HG02852 (cell line): Measurements from ENCODE around the gene CNTN5.
"Not testable (repeated sequence)": the region's sequence is repeated elsewhere in the genome, so short reads cannot be mapped to it uniquely, and the experiment has no call there.

Source experiments
- ATAC-seq: cut with Tn5 transposase; IDR thresholded peaks from one replicate; pipeline ENCODE4 v1.9.1; 2021; ENCODE audit warnings: mild to moderate bottlenecking, moderate library complexity; ENCODE audit not compliant: unreplicated experiment

The CNTN5 gene

GRCh38 chr11:100273066-100273815 lies 1252.5 kb downstream of the CNTN5 start:
- ATAC-seq, result no peak

- ATAC-seq, result not testable (repeated sequence)
These were observed 1253.7 kb downstream of the CNTN5 start for GRCh38 chr11:100274466-100274865.

GRCh38 chr11:100294748-100295147 lies 1274.0 kb downstream of the CNTN5 start:
- ATAC-seq, result no peak

GRCh38 chr11:100296051-100296679 lies 1275.4 kb downstream of the CNTN5 start:
- ATAC-seq, result no peak

GRCh38 chr11:100297516-100297915 lies 1276.8 kb downstream of the CNTN5 start:
- ATAC-seq, result no peak

GRCh38 chr11:100302824-100303223 lies 1282.1 kb downstream of the CNTN5 start:
- no peak for ATAC-seq

- ATAC-seq, result no peak
These were observed 1283.1 kb downstream of the CNTN5 start for GRCh38 chr11:100303897-100304296.

- ATAC-seq, result no peak
These were observed 1287.5 kb downstream of the CNTN5 start for GRCh38 chr11:100308202-100308601.

GRCh38 chr11:100315946-100316345 lies 1295.2 kb downstream of the CNTN5 start:
- no peak for ATAC-seq

GRCh38 chr11:100316952-100317351 lies 1296.2 kb downstream of the CNTN5 start:
- ATAC-seq, result no peak

- ATAC-seq, result no peak
These were observed 1298.9 kb downstream of the CNTN5 start for GRCh38 chr11:100319691-100320090.

- ATAC-seq, result no peak
These were observed 1308.0 kb downstream of the CNTN5 start for GRCh38 chr11:100328626-100329340.

GRCh38 chr11:100329352-100329751 lies 1308.6 kb downstream of the CNTN5 start:
- ATAC-seq, result no peak

GRCh38 chr11:100336873-100337272 lies 1316.1 kb downstream of the CNTN5 start:
- ATAC-seq, result no peak

GRCh38 chr11:100338144-100338840 lies 1317.5 kb downstream of the CNTN5 start:
- ATAC-seq, result no peak

GRCh38 chr11:100340466-100341319 lies 1319.9 kb downstream of the CNTN5 start:
- no peak for ATAC-seq

- ATAC-seq, result no peak
These were observed 1332.3 kb downstream of the CNTN5 start for GRCh38 chr11:100353083-100353482.

- no peak for ATAC-seq
These were observed 1334.0 kb downstream of the CNTN5 start for GRCh38 chr11:100354736-100355135.

GRCh38 chr11:100356035-100356434 lies 1335.3 kb downstream of the CNTN5 start:
- no peak for ATAC-seq

GRCh38 chr11:100359281-100359680 lies 1338.5 kb downstream of the CNTN5 start:
- no peak for ATAC-seq
